ENCODE data around the gene LTO1.
"Not testable (repeated sequence)": the region's sequence is repeated elsewhere in the genome, so short reads cannot be mapped to it uniquely, and the experiment has no call there.

LTO1 gene

GRCh38 chr11:69705351-69705811, 30.2 kb upstream of the LTO1 start:
- DNase-seq (ENCODE audit: insufficient read length, low spot score) (no peak), FAIRE-seq (no peak)
- TF ChIP-seq POLR2A (IDR thresholded peaks at IDR 0.05; ENCODE audit: low read depth, low read length), result no peak

- no peak for DNase-seq (ENCODE audit: insufficient read length, low spot score)
- TF ChIP-seq POLR2A (IDR thresholded peaks at IDR 0.05; ENCODE audit: low read depth, low read length), result no peak
- FAIRE-seq, result no peak
Observed at GRCh38 chr11:69704508-69705253, 29.5 kb upstream of the LTO1 start.

GRCh38 chr11:69703768-69704507, 28.8 kb upstream of the LTO1 start, which contains the start of gene FGF19:
Gene FGF19 (minus strand): TSS chr11:69704022. CDS start chr11:69703876, 146 bp downstream.
- FAIRE-seq (no peak), DNase-seq (ENCODE audit: insufficient read length, low spot score) (no peak)

GRCh38 chr11:69703453-69703767, 28.3 kb upstream of the LTO1 start:
- no peak for FAIRE-seq
- TF ChIP-seq POLR2A (IDR thresholded peaks at IDR 0.05; ENCODE audit: low read depth, low read length), result no peak
- DNase-seq (ENCODE audit: insufficient read length, low spot score), result no peak

More at GRCh38 chr11:69703768-69704507, 28.8 kb upstream of the LTO1 start, which contains the start of gene FGF19:
- TF ChIP-seq POLR2A (IDR thresholded peaks at IDR 0.05; ENCODE audit: low read depth, low read length), result no peak

GRCh38 chr11:69702769-69703452, 27.8 kb upstream of the LTO1 start:
- DNase-seq (ENCODE audit: insufficient read length, low spot score) (no peak), FAIRE-seq (no peak)
- no peak for TF ChIP-seq POLR2A (IDR thresholded peaks at IDR 0.05; ENCODE audit: low read depth, low read length)

GRCh38 chr11:69702239-69702691, 27.1 kb upstream of the LTO1 start:
- FAIRE-seq (no peak), DNase-seq (ENCODE audit: insufficient read length, low spot score) (no peak)
- TF ChIP-seq POLR2A (IDR thresholded peaks at IDR 0.05; ENCODE audit: low read depth, low read length), result no peak

GRCh38 chr11:69700278-69701140, 25.4 kb upstream of the LTO1 start:
- peak; percentile 66 for FAIRE-seq
- peak; percentile 90 for DNase-seq (ENCODE audit: insufficient read length, low spot score)
- no peak for TF ChIP-seq POLR2A (IDR thresholded peaks at IDR 0.05; ENCODE audit: low read depth, low read length)

- no peak for DNase-seq (ENCODE audit: insufficient read length, low spot score)
- TF ChIP-seq POLR2A (IDR thresholded peaks at IDR 0.05; ENCODE audit: low read depth, low read length), result no peak
- no peak for FAIRE-seq
Observed at GRCh38 chr11:69699213-69699612, 24.1 kb upstream of the LTO1 start.

- DNase-seq (ENCODE audit: insufficient read length, low spot score) (no peak), FAIRE-seq (no peak)
- TF ChIP-seq POLR2A (IDR thresholded peaks at IDR 0.05; ENCODE audit: low read depth, low read length), result no peak
Observed at GRCh38 chr11:69698362-69698761, 23.2 kb upstream of the LTO1 start.

- no peak for TF ChIP-seq POLR2A (IDR thresholded peaks at IDR 0.05; ENCODE audit: low read depth, low read length)
- DNase-seq (ENCODE audit: insufficient read length, low spot score), result no peak
- FAIRE-seq, result no peak
Observed at GRCh38 chr11:69697861-69698260, 22.7 kb upstream of the LTO1 start.

- no peak for TF ChIP-seq POLR2A (IDR thresholded peaks at IDR 0.05; ENCODE audit: low read depth, low read length)
- DNase-seq (ENCODE audit: insufficient read length, low spot score), result no peak
- no peak for FAIRE-seq
Observed at GRCh38 chr11:69697469-69697843, 22.3 kb upstream of the LTO1 start.

- TF ChIP-seq POLR2A (IDR thresholded peaks at IDR 0.05; ENCODE audit: low read depth, low read length), result no peak
- DNase-seq (ENCODE audit: insufficient read length, low spot score) (no peak), FAIRE-seq (no peak)
Observed at GRCh38 chr11:69696749-69697468, 21.8 kb upstream of the LTO1 start.

GRCh38 chr11:69695995-69696394, 20.8 kb upstream of the LTO1 start:
- DNase-seq (ENCODE audit: insufficient read length, low spot score); FAIRE-seq: not testable (repeated sequence)

Data from H54 (cell line).